ENCODE measurements around the gene CD14.
"Not testable (repeated sequence)": the region's sequence is repeated elsewhere in the genome, so short reads cannot be mapped to it uniquely, and the experiment has no call there.

The CD14 gene

DNA sequence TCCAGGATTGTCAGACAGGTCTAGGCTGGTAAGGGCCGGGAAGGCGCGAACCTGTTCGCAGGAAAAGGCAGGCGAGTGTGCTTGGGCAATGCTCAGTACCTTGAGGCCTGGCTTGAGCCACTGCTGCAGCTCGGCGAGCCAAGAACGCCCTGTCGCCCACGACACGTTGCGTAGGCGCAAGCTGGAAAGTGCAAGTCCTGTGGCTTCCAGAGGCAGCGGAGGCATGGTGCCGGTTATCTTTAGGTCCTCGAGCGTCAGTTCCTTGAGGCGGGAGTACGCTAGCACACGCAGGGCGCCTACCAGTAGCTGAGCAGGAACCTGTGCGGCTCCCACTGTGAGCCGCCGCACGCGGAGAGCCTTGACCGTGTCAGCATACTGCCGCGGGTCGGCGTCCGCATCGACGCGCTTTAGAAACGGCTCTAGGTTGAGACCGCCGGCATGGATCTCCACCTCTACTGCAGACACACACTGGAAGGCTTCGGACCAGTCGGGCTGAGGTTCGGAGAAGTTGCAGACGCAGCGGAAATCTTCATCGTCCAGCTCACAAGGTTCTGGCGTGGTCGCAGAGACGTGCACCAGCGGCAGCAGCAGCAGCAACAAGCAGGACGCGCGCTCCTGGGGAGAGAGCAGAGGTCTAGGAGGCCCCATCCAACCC lies 482 bp downstream of the CD14 start:
- H3K4me3 ChIP-seq (ENCODE audit: low read depth, low read length): peak overlapping the region; percentile 54
- TF ChIP-seq, protein P1, sequence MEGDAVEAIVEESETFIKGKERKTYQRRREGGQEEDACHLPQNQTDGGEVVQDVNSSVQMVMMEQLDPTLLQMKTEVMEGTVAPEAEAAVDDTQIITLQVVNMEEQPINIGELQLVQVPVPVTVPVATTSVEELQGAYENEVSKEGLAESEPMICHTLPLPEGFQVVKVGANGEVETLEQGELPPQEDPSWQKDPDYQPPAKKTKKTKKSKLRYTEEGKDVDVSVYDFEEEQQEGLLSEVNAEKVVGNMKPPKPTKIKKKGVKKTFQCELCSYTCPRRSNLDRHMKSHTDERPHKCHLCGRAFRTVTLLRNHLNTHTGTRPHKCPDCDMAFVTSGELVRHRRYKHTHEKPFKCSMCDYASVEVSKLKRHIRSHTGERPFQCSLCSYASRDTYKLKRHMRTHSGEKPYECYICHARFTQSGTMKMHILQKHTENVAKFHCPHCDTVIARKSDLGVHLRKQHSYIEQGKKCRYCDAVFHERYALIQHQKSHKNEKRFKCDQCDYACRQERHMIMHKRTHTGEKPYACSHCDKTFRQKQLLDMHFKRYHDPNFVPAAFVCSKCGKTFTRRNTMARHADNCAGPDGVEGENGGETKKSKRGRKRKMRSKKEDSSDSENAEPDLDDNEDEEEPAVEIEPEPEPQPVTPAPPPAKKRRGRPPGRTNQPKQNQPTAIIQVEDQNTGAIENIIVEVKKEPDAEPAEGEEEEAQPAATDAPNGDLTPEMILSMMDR (IDR thresholded peaks at IDR 0.05; ENCODE audit: low read depth, low read length): no peak

DNA sequence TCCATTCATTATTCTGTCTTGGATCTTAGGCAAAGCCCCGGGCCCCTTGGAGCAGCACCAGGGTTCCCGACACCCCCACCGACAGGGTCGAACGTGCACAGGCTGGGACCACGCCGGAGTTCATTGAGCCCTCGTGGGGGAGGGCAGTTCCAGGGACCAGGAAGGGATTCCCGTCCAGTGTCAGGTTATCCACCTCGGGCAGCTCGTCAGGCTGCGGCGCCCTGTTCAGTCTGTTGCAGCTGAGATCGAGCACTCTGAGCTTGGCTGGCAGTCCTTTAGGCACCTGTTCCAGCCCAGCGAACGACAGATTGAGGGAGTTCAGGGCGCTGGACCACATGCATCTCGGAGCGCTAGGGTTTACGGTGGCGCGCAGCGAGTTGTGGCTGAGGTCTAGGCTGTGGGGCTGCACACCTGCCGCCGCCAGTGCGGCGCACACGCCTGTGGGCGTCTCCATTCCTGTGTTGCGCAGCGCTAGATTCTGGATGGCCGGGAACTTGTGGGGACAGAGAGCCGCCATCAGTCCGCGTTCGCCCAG lies 1.1 kb downstream of the CD14 start:
- TF ChIP-seq, protein P1 (IDR thresholded peaks at IDR 0.05; ENCODE audit: low read depth, low read length): no peak
- peak overlapping the region; percentile 54 for H3K4me3 ChIP-seq (ENCODE audit: low read depth, low read length)

DNA sequence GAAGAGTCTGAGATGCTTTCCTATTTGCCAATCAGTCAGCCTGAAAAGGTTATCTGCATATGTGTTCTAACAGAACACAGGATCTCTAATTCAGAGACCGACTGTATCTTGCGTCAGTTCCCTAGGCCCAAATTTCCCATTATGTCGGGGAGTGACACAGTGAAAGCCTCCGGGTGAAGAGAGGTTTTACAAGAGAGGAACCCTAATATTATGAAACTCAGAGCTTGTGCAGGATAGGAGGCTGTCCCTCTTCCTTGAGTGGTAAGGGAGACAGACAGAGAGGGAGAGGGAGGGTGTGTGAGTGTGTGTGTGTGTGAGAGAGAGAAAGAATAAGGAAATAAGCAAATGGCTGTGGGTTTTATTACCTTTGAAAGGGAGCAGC lies 1.9 kb downstream of the CD14 start:
- no peak overlapping the region for H3K4me3 ChIP-seq (ENCODE audit: low read depth, low read length)
- TF ChIP-seq, protein P1 (IDR thresholded peaks at IDR 0.05; ENCODE audit: low read depth, low read length): no peak

DNA sequence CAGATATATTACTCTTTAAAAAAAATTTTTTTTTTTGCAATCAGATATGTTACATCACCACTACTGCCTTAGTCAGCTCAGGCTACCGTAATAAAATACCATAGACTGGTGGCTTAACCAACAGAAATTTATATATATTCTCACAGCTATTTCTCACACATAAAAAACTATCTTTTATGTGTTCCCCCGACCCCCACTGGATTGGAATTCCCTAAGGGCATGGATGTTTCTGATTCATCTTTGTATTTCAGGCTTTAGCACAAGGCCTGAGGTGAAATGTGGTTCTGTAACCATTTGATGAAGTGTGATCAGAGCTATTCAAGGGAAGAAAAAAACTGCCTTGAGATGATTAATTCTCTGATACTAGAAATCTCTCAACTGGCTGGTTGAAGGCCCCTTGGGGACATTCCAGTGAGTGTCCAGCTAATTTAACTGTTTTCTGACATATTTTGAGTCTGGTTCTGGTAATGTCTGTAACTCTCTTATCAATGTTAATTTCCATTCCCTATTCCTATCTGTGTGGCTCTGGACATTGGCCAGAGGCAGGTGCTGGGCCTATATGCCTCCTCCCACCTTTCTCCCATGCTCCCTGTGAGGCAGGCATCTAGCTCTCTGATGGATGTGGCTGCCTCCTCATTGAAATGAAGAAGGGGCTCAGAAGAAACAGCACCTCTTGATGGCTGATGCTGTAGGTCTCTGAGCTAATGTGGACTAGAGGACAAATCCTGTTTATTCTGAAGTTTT lies 2.5 kb downstream of the CD14 start:
- no peak overlapping the region for H3K4me3 ChIP-seq (ENCODE audit: low read depth, low read length)
- TF ChIP-seq, protein P1 (IDR thresholded peaks at IDR 0.05; ENCODE audit: low read depth, low read length): no peak

DNA sequence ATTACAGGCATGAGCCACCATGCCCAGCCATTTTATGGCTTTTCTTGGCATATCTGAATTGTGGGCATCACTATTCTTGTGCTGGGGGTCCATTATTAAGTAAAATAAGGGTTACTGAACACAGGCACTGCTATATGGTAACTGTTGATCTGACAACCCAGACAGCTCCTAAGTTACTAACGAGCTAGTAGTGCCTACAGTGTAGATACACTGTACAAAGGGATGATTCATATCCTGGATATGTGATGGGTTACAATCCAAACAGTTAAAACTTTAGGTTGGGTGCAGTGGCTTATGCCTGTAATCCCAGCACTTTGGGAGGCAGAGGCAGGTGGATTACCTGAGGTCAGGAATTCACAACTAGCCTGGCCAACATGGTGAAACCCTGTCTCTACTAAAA lies 4.3 kb downstream of the CD14 start:
- no peak overlapping the region for H3K4me3 ChIP-seq (ENCODE audit: low read depth, low read length)
- TF ChIP-seq, protein P1 (IDR thresholded peaks at IDR 0.05; ENCODE audit: low read depth, low read length): no peak

DNA sequence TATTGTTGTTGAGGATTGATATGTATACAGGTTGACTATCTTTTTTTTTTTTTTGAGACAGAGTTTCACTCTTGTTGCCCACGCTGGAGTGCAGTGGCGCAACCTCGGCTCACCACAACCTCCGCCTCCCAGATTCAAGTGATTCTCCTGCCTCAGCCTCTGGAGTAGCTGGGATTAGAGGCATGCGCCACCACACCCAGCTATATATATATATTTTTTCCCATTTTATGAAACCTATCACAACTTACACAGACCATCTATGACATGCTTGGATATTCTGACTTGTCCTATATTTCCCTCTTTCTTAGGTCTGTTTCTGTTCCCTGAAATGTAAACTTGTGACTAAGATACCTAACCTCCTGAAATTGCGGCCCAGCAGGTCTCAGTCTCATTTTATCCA lies 5.0 kb downstream of the CD14 start:
- TF ChIP-seq, protein P1 (IDR thresholded peaks at IDR 0.05; ENCODE audit: low read depth, low read length): no peak
- no peak overlapping the region for H3K4me3 ChIP-seq (ENCODE audit: low read depth, low read length)

DNA sequence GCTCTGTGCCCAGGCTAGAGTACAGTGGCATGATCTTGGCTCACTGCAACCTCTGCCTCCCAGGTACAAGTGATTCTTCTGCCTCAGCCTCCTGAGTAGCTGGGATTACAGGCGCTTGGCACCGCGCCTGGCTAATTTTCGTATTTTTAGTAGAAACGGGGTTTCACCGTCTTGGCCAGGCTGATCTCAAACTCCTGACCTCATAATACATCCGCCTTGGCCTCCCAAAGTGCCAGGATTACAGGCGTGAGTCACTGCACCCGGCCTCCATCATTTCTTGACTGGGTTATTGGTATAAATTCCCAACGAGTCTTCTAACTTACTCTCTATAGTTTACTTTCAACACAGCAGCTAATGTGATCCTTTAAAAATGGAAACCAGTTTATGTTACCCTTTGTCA lies 8.1 kb downstream of the CD14 start:
- H3K4me3 ChIP-seq (ENCODE audit: low read depth, low read length): not testable (repeated sequence)

DNA sequence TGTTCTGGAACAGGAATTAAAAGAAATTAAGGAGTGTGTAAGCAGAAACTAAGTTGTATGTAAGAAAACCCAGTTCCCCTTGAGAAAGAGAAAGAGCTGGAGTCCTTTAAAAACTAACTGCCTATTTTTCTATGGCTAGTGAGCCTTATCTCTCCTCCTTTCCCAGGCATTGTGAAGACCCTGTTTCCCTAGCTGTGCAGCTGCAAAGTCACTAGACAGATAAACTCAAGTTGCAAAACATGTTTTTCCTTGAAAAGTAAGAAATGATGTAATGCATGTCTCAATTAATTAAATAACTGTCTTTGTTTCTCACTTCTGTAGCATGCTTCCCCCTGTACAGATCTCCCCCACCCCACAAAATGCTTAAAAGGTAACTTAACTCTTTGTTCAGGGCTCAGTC lies 9.9 kb downstream of the CD14 start:
- not testable (repeated sequence) for H3K4me3 ChIP-seq (ENCODE audit: low read depth, low read length)

Measured in WI38 (cell line).